ENCODE measurements around the gene CCR2. TPM values are rescaled to one million over a fixed set of nuclear protein-coding genes. Genes with fewer than 3 reads are reported as not detected.
"Not testable (repeated sequence)": the region's sequence is repeated elsewhere in the genome, so short reads cannot be mapped to it uniquely, and the experiment has no call there.

The CCR2 gene
- total RNA-seq, 1 experiment from 2014 or later, result not detected

- Histone ChIP-seq H3K4me3 (no peak overlapping the region), H3K36me3 (no peaks in the 10 kb centered on the region), H3K27me3 (no peaks in the 10 kb centered on the region), H3K9me3 (no peaks in the 10 kb centered on the region)
- no peak for DNase-seq
Observed at GRCh38 chr3:46393011-46393410, 39.1 kb downstream of the CCR2 start.

DNA sequence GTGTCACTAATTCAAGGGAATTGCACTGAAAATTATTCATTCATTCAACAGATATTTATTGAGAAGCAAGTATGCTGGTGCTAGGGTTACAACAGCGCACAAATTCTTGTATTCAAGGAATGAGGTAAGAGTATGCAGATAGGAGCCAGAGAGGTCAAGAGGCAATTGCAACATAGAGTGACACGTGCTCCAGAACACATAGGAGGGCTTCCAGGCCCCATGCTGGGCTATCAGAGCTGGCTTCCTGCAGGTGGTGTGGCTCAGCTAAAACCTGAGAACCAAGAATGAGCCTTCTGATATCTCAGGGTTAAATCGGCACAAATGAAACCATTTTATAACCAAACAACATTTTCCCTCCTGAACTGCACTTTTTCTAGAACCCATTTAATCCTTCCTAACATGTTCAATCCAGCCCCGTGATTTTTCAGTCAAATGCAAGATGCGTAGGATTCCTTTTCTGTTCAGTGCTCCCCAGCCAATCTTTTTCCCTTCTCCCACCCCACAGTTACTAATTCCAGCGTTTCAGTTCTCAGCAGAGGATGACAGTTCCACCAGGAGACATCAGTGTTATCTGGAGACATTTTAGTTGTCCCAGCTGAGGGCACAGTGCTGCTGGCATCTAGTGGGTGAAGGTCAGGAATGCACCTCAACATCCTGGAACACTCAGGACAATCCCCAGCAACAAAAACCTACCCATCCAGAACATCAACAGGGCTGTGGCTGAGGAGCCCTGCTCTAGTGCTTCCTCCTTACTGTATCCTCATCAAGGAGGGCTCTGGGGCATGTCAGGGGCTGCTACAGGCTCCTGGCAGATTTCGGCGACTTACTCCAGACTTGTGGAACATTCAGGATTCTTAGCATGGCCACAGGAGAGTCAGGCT, 39.9 kb downstream of the CCR2 start:
- Histone ChIP-seq H3K9me3 (no peaks in the 10 kb centered on the region), H3K36me3 (no peaks in the 10 kb centered on the region)
- no peak for DNase-seq

GRCh38 chr3:46395210-46395661, 41.3 kb downstream of the CCR2 start:
- DNase-seq, result no peak
- Histone ChIP-seq H3K36me3 (no peaks in the 10 kb centered on the region), H3K4me3 (no peak overlapping the region), H3K9me3 (no peaks in the 10 kb centered on the region), H3K27me3 (no peaks in the 10 kb centered on the region)

More for the DNA sequence above, 39.9 kb downstream of the CCR2 start:
- Histone ChIP-seq H3K27me3 (no peaks in the 10 kb centered on the region), H3K4me3 (no peak overlapping the region)

DNA sequence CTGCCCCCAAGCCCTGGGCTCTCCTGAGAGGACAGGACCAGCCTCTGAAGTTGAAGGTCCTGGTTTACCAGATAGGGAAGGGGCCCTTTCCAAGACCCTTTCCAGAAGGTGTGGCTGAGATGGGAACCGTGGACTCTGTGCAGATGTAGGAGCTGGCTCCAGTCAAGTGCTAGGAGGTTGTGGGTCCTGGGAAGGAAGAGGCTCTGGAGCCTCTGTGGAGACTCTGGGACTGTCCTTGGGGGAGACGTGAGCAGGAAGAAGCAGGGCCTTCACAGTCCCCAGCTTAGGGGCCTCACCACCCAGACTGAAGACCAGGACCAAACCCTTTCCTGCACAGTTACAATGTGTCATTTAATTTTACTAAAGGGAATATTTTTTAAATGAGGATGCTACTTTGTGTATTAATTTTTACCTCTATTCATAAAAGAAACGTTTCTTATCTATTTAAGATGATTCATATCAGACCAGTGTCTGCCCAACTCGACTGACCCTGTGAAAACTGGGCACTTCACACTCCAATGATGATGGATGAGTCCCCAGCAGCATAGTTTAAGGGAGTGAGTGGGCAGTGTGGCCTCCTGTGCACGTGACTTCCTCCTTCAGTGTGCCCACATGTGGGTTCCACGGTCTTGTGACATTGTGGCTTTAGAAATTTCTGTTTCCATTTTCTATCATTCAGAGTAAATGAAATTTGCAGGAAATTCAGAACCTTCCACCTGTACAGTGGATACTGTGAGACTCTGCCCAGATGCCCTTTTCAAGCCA, 42.0 kb downstream of the CCR2 start:
- Histone ChIP-seq H3K4me3 (no peak overlapping the region), H3K27me3 (no peaks in the 10 kb centered on the region), H3K9me3 (no peaks in the 10 kb centered on the region), H3K36me3 (no peaks in the 10 kb centered on the region)
- no peak for DNase-seq

DNA sequence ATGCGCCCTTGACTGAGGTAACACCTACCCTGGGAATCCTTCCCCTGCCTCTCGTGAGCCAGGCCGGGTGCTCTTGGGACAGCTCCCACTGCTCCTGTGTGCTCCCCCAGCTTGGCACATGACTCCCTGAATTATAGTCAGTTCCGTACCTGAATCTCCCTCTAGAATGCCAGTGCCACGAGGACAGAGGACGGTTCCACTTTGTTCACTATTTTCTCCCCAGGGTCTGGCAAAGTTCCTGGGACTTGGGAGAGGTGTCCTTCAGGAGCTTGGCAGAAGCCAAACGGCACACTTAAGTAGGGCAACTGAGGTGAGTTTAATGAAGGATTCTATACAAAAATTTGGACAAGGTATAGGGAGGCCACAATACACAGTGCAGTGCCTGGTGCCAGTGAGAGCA, 43.2 kb downstream of the CCR2 start:
- H3K9me3 ChIP-seq, result no peaks in the 10 kb centered on the region
- no peaks in the 10 kb centered on the region for H3K36me3 ChIP-seq
- H3K27me3 ChIP-seq, result no peaks in the 10 kb centered on the region
- no peak for DNase-seq
- H3K4me3 ChIP-seq, result no peak overlapping the region

DNA sequence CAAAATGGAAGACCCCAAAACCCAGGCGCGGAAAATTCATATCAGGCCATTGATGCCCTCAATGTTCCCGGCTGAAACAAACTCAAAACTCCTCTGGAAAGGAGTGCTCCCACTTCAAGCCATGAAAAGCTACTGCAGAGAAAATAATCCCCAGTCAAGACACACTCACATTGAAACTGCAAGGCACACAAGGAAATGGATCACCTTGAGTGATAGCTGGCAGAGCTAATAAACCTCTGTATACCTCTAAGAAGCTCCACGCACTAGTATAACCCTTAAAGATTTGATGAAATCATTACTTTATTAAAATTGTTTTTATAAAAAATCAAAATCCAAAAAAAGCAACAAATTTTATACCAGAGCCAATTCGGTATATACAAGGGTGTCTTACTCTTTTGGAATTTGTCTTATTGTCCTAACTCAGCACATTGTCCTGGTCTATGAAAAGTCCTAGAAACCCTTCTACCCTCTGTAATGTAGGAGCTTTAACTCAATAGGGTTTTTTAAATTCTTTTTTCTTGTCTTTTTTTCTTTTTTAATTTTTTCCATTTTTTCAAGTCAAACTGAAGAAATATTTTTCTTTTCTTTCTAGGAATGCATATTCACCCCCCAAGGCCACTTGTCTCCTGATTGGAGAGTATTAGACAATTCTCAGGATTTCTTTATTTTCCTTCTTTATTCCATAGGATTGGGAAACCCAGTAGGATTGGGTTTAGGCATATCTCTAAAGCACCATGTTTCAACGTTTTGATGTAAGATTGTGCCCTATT, 44.5 kb downstream of the CCR2 start:
- DNase-seq, result no peak
- H3K4me3 ChIP-seq, result no peak overlapping the region
- H3K9me3 ChIP-seq, result no peaks in the 10 kb centered on the region
- H3K27me3 ChIP-seq, result no peaks in the 10 kb centered on the region
- no peaks in the 10 kb centered on the region for H3K36me3 ChIP-seq

GRCh38 chr3:46399098-46399497, 45.2 kb downstream of the CCR2 start:
- no peaks in the 10 kb centered on the region for H3K36me3 ChIP-seq
- DNase-seq, result no peak
- H3K9me3 ChIP-seq, result no peaks in the 10 kb centered on the region
- no peaks in the 10 kb centered on the region for H3K27me3 ChIP-seq
- no peak overlapping the region for H3K4me3 ChIP-seq

GRCh38 chr3:46399557-46399956, 45.6 kb downstream of the CCR2 start:
- H3K4me3 ChIP-seq, result no peak overlapping the region
- no peaks in the 10 kb centered on the region for H3K9me3 ChIP-seq
- no peaks in the 10 kb centered on the region for H3K27me3 ChIP-seq
- no peak for DNase-seq
- no peaks in the 10 kb centered on the region for H3K36me3 ChIP-seq

DNA sequence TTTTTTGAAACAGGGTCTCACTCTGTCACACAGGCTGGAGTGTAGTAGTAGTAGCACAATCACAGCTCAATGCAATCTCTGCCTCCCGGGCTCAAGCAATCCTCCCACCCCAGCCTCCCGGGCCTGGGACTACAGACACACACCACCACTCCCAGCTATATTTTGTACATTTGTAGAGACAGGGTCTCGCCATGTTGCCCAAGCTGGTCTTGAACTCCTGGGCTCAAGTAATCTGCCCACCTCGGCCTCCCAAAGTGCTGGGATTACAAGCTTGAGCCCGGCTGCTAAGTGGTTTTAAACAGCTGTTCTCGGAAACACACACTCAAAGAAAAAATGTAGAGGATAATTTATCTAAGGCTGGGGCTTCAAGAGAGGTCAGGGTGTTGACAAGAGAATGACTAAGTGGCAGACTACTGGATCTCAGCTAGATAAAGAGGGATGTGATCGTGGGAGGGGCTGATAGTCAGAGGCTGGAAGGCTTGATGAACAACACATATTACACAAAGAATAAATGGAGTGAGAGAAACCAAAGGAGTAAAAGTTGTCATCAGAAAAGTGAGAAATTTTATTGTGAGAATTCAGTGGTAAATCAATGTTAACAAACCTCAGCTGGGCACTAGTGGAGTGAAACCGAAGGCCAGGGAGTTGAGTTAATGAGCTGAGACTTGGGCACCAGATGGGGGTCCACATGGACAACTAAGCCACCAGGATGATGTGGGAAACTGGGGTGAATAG, 46.3 kb downstream of the CCR2 start:
- DNase-seq, result no peak
- Histone ChIP-seq H3K9me3 (no peaks in the 10 kb centered on the region), H3K36me3 (no peaks in the 10 kb centered on the region), H3K4me3 (no peak overlapping the region), H3K27me3 (no peaks in the 10 kb centered on the region)

DNA sequence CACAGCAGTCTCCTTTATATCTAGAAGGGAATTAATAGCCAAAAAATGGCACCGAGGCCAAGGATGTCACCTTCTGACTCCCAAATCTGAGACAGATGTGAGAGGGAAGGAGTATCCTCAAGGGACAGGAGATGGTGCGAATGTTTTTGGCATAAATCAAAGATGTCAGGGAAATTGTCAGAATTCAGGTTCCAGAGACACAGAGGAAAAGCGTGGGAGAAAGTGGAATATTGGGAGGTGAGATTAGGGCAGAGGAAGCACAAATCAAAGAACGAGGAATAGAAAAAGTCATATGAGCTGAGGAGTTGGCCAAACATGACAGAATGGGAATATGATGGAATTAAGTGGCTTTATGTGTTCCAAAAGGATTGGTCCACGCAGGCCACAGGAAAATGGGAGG, 46.9 kb downstream of the CCR2 start:
- H3K36me3 ChIP-seq, result no peaks in the 10 kb centered on the region
- no peaks in the 10 kb centered on the region for H3K27me3 ChIP-seq
- no peak for DNase-seq

GRCh38 chr3:46401579-46401978, 47.7 kb downstream of the CCR2 start:
- no peak overlapping the region for H3K4me3 ChIP-seq
- DNase-seq, result no peak
- H3K9me3 ChIP-seq, result no peaks in the 10 kb centered on the region
- H3K27me3 ChIP-seq, result no peaks in the 10 kb centered on the region
- H3K36me3 ChIP-seq, result no peaks in the 10 kb centered on the region

More for the DNA sequence above, 46.9 kb downstream of the CCR2 start:
- H3K9me3 ChIP-seq, result no peaks in the 10 kb centered on the region
- no peak overlapping the region for H3K4me3 ChIP-seq

- H3K36me3 ChIP-seq, DNase-seq, H3K27me3 ChIP-seq, H3K4me3 ChIP-seq, H3K9me3 ChIP-seq: not testable (repeated sequence)
Observed at GRCh38 chr3:46402902-46403301, 49.0 kb downstream of the CCR2 start.

DNA sequence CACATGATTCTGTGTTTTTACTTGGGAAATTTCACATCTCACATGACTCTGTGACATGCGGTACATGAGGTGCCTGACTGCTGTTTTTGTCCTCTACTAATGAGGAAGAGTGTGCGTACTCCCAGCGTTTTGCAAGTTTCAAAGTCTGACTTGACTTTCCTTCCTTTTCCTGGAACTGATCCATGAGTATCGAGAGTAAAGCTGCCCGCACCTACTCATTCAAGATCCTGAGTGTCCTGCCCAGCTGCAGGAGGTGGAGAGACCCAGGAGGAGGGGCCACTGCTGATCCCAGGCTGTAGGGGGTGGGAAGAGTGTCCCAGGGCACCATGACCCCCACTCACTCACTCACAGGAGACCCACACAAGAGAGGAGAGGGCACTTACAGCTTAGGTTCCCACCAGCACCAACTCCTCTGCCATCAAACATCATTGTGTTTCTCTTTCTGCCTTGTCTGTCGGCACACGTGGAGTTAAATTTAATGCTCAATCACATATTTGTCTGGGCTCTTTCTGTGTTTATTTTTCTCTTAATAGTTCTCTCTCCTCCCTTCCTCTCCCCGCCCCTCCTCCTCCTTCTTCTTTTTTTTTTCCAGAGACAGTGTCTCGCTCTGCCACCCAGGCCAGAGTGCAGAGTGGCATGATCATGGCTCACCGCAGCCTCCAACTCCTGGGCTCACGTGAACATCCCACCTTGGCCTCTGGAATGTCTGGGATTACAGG, 51.5 kb downstream of the CCR2 start:
- no peak overlapping the region for H3K4me3 ChIP-seq
- no peak for DNase-seq

GRCh38 chr3:46406443-46406787, 52.5 kb downstream of the CCR2 start:
- no peaks in the 10 kb centered on the region for H3K36me3 ChIP-seq
- no peaks in the 10 kb centered on the region for H3K9me3 ChIP-seq
- DNase-seq, result no peak
- H3K27me3 ChIP-seq, result no peaks in the 10 kb centered on the region
- H3K4me3 ChIP-seq, result no peak overlapping the region

More for the DNA sequence above, 51.5 kb downstream of the CCR2 start:
- Histone ChIP-seq H3K9me3 (no peaks in the 10 kb centered on the region), H3K27me3 (no peaks in the 10 kb centered on the region), H3K36me3 (no peaks in the 10 kb centered on the region)

- Histone ChIP-seq H3K27me3 (no peaks in the 10 kb centered on the region), H3K36me3 (no peaks in the 10 kb centered on the region), H3K4me3 (0 out of 2 replicates have a peak within 1 kb of the TSS, but pooled peaks have one; percentile 4), H3K9me3 (no peaks in the 10 kb centered on the region)
- peak; percentile 54 for DNase-seq
Observed at GRCh38 chr3:46406788-46407611, 53.1 kb downstream of the CCR2 start, which contains the start of the genes CCR5AS and CCRL2. Gene CCR5AS, minus strand, starts transcription at chr3:46407066. Gene CCRL2, plus strand, starts transcription at chr3:46407259. Its CDS starts 821 bp downstream, at chr3:46408080.

Data from MG63 (cell line).